GM12865 (cell line): ENCODE measurements around the gene C3orf70.

Source experiments
- DNase-seq: peaks from one replicate; pipeline ENCODE4 v3.0.0; 2010; ENCODE audit warnings: low read depth
- H3K4me3 ChIP-seq: 2 replicates; pipeline ENCODE4 v1.5.1; 2011; ENCODE audit warnings: mild to moderate bottlenecking, low read depth, low read length, control low read depth
- TF ChIP-seq, protein P1 (sequence below): IDR thresholded peaks from 2 replicates; pipeline ENCODE4 v1.5.1; 2011; ENCODE audit warnings: low read length, control low read depth, low read depth, inconsistent platforms; ENCODE audit not compliant: insufficient read depth; ENCODE audit errors: missing control alignments

The C3orf70 gene

DNA sequence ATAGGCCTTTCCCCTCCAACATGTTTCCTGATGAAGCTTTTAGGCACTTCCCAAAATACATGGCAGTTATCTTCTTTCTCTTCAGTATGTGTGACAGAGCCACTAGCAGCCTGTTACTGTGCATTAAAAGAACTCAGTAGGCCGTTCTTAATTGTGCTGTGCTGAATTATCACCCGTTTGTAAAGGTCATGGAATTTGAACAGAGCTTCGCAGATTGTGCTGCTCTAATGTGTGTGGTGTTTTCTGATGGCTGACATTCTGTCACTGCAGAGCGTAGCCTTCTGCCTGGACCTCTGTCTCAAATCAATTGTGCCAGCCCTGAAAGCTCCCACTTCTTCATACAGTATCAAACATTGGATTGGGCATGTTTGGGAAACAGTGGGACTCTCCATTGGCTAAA lies 111.3 kb downstream of the C3orf70 start:
- no peak for DNase-seq
- no peak overlapping the region for H3K4me3 ChIP-seq
- TF ChIP-seq, protein P1, sequence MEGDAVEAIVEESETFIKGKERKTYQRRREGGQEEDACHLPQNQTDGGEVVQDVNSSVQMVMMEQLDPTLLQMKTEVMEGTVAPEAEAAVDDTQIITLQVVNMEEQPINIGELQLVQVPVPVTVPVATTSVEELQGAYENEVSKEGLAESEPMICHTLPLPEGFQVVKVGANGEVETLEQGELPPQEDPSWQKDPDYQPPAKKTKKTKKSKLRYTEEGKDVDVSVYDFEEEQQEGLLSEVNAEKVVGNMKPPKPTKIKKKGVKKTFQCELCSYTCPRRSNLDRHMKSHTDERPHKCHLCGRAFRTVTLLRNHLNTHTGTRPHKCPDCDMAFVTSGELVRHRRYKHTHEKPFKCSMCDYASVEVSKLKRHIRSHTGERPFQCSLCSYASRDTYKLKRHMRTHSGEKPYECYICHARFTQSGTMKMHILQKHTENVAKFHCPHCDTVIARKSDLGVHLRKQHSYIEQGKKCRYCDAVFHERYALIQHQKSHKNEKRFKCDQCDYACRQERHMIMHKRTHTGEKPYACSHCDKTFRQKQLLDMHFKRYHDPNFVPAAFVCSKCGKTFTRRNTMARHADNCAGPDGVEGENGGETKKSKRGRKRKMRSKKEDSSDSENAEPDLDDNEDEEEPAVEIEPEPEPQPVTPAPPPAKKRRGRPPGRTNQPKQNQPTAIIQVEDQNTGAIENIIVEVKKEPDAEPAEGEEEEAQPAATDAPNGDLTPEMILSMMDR: no peak

DNA sequence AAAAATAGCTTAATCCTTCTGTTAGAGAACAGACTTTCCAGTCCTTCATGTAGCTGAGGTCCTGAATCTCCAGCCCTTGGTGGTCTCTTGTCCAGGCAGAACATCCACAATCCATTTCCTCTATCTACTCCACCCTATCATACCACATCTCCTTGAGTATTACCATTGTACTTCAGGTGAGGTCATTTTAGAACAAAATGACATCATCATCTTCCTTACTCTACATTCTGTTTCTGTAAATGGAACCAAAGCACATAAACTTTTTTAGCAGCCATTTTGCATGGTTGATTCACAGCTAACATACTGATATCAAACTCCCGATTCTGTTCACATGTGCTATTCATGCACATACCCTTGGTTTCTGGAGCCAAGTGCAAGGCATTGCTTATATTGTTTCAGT lies 112.4 kb downstream of the C3orf70 start:
- H3K4me3 ChIP-seq: no peak overlapping the region
- TF ChIP-seq, protein P1: no peak
- DNase-seq: no peak

DNA sequence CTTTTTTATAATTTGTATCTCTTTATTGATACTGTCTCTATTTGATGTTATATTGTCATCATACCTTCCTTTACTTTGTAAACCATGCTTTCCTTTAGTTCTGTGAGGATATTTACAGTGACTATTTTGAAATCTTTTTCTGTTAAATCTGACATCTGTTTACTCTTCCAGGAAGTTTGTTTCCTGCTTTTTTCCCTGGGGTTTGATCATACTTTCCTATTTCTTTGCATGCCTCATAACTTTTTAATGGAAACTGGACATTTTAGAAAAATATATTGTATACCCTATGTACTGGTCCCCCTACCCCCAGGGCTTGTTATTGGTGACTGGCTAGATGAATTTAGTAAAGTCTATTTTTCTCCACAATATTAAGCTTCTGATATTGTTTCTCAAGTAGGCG lies 115.1 kb downstream of the C3orf70 start:
- H3K4me3 ChIP-seq: no peak overlapping the region
- DNase-seq: no peak
- TF ChIP-seq, protein P1: no peak

DNA sequence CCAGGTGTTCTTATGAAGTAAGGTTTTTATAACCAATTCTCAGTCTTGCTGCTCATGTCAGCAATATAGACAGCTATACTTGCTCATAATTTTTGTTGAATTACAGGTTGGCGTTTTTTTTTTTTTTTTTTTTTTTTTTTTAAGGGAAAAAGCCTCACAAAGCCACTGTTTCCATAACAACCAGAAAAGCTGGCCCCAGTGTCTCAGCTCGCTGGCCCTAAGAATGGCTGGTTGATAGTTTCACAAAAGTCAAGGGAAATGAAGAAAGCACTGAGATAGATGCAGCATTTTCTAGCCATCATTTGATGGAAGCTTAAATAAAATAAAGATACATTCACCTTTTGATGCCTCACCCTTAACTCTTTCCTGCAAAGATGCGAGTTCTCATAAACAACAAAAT lies 121.9 kb downstream of the C3orf70 start:
- no peak overlapping the region for H3K4me3 ChIP-seq
- DNase-seq: no peak
- TF ChIP-seq, protein P1: no peak

DNA sequence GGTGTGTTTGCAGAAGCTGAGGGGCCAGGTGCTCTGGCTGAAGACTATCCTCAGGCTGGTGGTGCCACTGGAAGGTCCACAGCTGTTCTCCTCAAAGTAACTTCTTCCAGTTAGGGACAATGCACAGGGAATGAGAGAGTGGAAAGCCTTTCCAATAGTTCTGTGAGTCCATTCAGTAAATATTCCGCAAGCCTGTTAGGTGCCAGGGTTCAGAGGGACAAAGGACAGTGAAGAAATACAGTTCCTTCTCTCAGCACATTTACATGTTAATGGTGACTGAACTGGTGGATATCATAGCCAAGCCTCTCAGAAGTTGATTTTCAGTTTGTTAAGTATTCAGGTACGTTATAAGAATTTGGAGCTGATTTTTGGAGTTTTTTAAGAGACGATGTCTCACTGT lies 122.5 kb downstream of the C3orf70 start:
- no peak for DNase-seq
- TF ChIP-seq, protein P1: no peak
- no peak overlapping the region for H3K4me3 ChIP-seq

DNA sequence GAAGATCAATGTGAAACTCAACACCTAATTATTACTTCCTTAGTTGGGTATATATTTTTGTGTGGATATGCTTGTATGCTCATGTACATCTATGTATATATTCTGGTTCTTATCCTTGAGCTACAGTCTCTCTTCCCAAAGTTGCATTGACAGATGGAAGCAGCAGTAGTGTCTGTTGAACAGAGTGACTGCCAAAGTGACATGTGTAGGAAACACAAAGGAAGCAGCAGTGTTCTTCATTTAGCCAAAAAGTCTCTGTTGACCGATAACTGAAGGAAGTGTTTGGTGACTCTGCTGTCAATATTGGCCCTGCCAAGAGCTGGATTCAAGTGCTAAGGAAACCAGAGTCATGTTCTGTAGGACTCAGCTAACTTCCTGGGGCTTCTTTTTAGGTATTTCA lies 123.8 kb downstream of the C3orf70 start:
- TF ChIP-seq, protein P1: no peak
- no peak overlapping the region for H3K4me3 ChIP-seq
- DNase-seq: no peak

DNA sequence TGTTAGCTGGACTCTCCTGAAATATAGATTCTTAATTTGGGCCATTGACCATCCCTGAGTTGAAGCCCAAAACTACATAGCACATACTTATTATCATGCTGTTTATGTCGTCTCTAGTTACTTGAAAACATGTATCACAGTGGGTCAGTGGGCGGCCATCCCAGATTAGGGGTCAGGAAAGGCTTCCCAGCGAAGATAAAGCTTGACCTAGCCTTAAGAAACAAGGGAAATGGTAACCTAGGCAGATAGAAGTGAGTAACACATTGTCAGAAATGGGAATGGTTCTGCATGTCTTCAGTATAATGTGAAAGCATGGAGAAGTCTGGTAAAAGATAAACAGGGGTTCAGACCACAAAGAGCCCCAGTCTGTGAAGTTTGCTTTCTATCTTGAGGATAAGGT lies 124.7 kb downstream of the C3orf70 start:
- TF ChIP-seq, protein P1: no peak
- H3K4me3 ChIP-seq: no peak overlapping the region
- DNase-seq: no peak
